HPDE6-E6E7 (cell line): ENCODE results near the gene MLXIPL.
"Not testable (repeated sequence)": the region's sequence is repeated elsewhere in the genome, so short reads cannot be mapped to it uniquely, and the experiment has no call there.

Experiments
- DNase-seq: peaks from one replicate; pipeline ENCODE4 v3.0.0; 2011; ENCODE audit warnings: missing footprints; ENCODE audit errors: extremely low spot score

MLXIPL gene

GRCh38 chr7:73623798-73624668 lies at the start of gene MLXIPL:
TSS of gene MLXIPL (minus strand) at chr7:73624522. CDS start at chr7:73624492, 30 bp downstream.
- DNase-seq = peak; percentile 95

GRCh38 chr7:73671857-73672445 lies 47.6 kb upstream of the MLXIPL start:
- no peak for DNase-seq

GRCh38 chr7:73671322-73671661 lies 47.0 kb upstream of the MLXIPL start:
- DNase-seq = no peak

- DNase-seq = no peak
These were observed 45.6 kb upstream of the MLXIPL start for GRCh38 chr7:73669858-73670385.

- DNase-seq = no peak
These were observed 45.0 kb upstream of the MLXIPL start for GRCh38 chr7:73669288-73669701.

GRCh38 chr7:73668886-73669230 lies 44.5 kb upstream of the MLXIPL start:
- DNase-seq = no peak

GRCh38 chr7:73668103-73668885 lies 44.0 kb upstream of the MLXIPL start:
- DNase-seq = no peak

GRCh38 chr7:73667344-73668102 lies 43.2 kb upstream of the MLXIPL start, which contains the start of gene VPS37D:
TSS of gene VPS37D (plus strand) at chr7:73667831. CDS start at chr7:73667959, 128 bp downstream.
- peak; percentile 91 for DNase-seq

GRCh38 chr7:73663033-73663432 lies 38.7 kb upstream of the MLXIPL start:
- no peak for DNase-seq

GRCh38 chr7:73660594-73660993 lies 36.3 kb upstream of the MLXIPL start:
- DNase-seq = not testable (repeated sequence)

GRCh38 chr7:73659983-73660382 lies 35.7 kb upstream of the MLXIPL start:
- no peak for DNase-seq

- DNase-seq = not testable (repeated sequence)
These were observed 31.0 kb upstream of the MLXIPL start for GRCh38 chr7:73655309-73655708.

GRCh38 chr7:73652541-73652949 lies 28.2 kb upstream of the MLXIPL start:
- DNase-seq = no peak

GRCh38 chr7:73650524-73650923 lies 26.2 kb upstream of the MLXIPL start:
- DNase-seq = no peak

- DNase-seq = no peak
These were observed 25.3 kb upstream of the MLXIPL start for GRCh38 chr7:73649576-73649975.

- no peak for DNase-seq
These were observed 24.4 kb upstream of the MLXIPL start for GRCh38 chr7:73648593-73649332.

GRCh38 chr7:73647725-73648592 lies 23.6 kb upstream of the MLXIPL start:
- DNase-seq = no peak

- no peak for DNase-seq
These were observed 22.7 kb upstream of the MLXIPL start for GRCh38 chr7:73646785-73647724.
